Keratinocyte (primary cell): ENCODE measurements around the gene PPP1R12C. TPM values are rescaled to one million over a fixed set of nuclear protein-coding genes. Genes with fewer than 3 reads are reported as not detected.

Experiments used
- DNase-seq: peaks from one replicate; pipeline ENCODE4 v3.0.0-alpha.2; 2011; ENCODE audit warnings: low read depth, missing footprints, low spot score
- FAIRE-seq: peaks from 2 replicates; lab custom pipeline; 2011; peaks lifted over from hg19 to GRCh38; lab: Jason Lieb, UNC
- H2AFZ ChIP-seq: 2 replicates; pipeline ENCODE4 v1.6.0; 2012; ENCODE audit warnings: low read length, control low read depth, inconsistent platforms; ENCODE audit not compliant: control insufficient read depth
- H3K27ac ChIP-seq: 2 replicates; pipeline ENCODE4 v1.5.1; 2011; ENCODE audit warnings: low read length; ENCODE audit not compliant: control insufficient read depth, insufficient read depth
- H3K27me3 ChIP-seq: 3 replicates; pipeline ENCODE4 v1.6.0; 2011; ENCODE audit warnings: low read length; ENCODE audit not compliant: control insufficient read depth, insufficient read depth; ENCODE audit errors: extremely low read depth
- H3K36me3 ChIP-seq, 2 experiments: 2 replicates in 1 of 2; 3 replicates in 1 of 2; pipeline ENCODE4 v1.5.1; 2011; ENCODE audit warnings: low read length in 2 of 2, mild to moderate bottlenecking in 1 of 2; ENCODE audit not compliant: control insufficient read depth in 2 of 2, insufficient read depth in 2 of 2; ENCODE audit errors: extremely low read depth in 1 of 2
- H3K4me1 ChIP-seq: 3 replicates; pipeline ENCODE4 v1.5.1; 2011; ENCODE audit warnings: low read length; ENCODE audit not compliant: control insufficient read depth, insufficient read depth; ENCODE audit errors: extremely low read depth
- H3K4me2 ChIP-seq: 3 replicates; pipeline ENCODE4 v1.6.0; 2011; ENCODE audit warnings: low read depth, low read length; ENCODE audit not compliant: control insufficient read depth, insufficient read depth; ENCODE audit errors: extremely low read depth
- H3K4me3 ChIP-seq, 3 experiments: fragments of 200-600 bp in 1 of 3; sonication (generic) in 1 of 3; 2 replicates in 2 of 3; 3 replicates in 1 of 3; pipeline ENCODE4 v1.5.1; 2011 to 2016; ENCODE audit warnings: low read length in 3 of 3, mild to moderate bottlenecking in 3 of 3, control low read depth in 2 of 3, inconsistent platforms in 1 of 3, low read depth in 1 of 3, mixed read lengths in 1 of 3, mixed run types in 1 of 3, moderate library complexity in 1 of 3; ENCODE audit not compliant: control insufficient read depth in 2 of 3, insufficient read depth in 2 of 3; ENCODE audit errors: extremely low read depth in 1 of 3
- H3K79me2 ChIP-seq: 2 replicates; pipeline ENCODE4 v1.6.0; 2012; ENCODE audit warnings: low read length; ENCODE audit not compliant: control insufficient read depth, insufficient read depth
- H3K9ac ChIP-seq: 3 replicates; pipeline ENCODE4 v1.6.0; 2011; ENCODE audit warnings: low read length; ENCODE audit not compliant: control insufficient read depth, insufficient read depth; ENCODE audit errors: extremely low read depth
- H3K9me1 ChIP-seq: 3 replicates; pipeline ENCODE4 v1.6.0; 2011; ENCODE audit warnings: low read length; ENCODE audit not compliant: control insufficient read depth, insufficient read depth; ENCODE audit errors: extremely low read depth
- H3K9me3 ChIP-seq: 2 replicates; pipeline ENCODE4 v1.5.1; 2012; ENCODE audit warnings: low read depth, low read length; ENCODE audit not compliant: control insufficient read depth
- H4K20me1 ChIP-seq: 3 replicates; pipeline ENCODE4 v1.6.0; 2011; ENCODE audit warnings: low read length; ENCODE audit not compliant: control insufficient read depth, insufficient read depth; ENCODE audit errors: extremely low read depth
- CTCF ChIP-seq, 3 experiments: IDR thresholded peaks in 1 of 3; conservative IDR thresholded peaks in 1 of 3; optimal IDR thresholded peaks in 1 of 3; 2 replicates in 2 of 3; 3 replicates in 1 of 3; pipeline versions ENCODE3 to v1.5.1; 2011; ENCODE audit warnings: low read length in 3 of 3, mild to moderate bottlenecking in 3 of 3, moderate library complexity in 2 of 3, control low read depth in 1 of 3, inconsistent platforms in 1 of 3; ENCODE audit not compliant: insufficient read depth in 2 of 3; ENCODE audit errors: extremely low read depth in 1 of 3
- EZH2 ChIP-seq: IDR thresholded peaks from one replicate; pipeline ENCODE4 v1.6.1; 2012; ENCODE audit warnings: inconsistent platforms, mild to moderate bottlenecking, low read length, moderate library complexity
- dilution Hi-C: fragments of 300-500 bp; cut with MboI; formaldehyde crosslinking; loops from one replicate; pipeline ENCODE4 v1.7.0; 2020; ENCODE audit warnings: low sequenced_read_pairs; ENCODE audit not compliant: extremely low pct_ligation_motif_present
- polyA plus RNA-seq, 5 experiments: library from polyadenylated mRNA; depleted of rRNA in 3 of 5; stranded (reverse) in 3 of 5; stranded (forward) in 1 of 5; unstranded in 1 of 5; fragments of >200 nt; gene quantifications; 1 replicate in 1 of 5; 2 replicates in 3 of 5; 3 replicates in 1 of 5; pipeline versions ENCODE4 v1.2.1 to v1.2.3, GENCODE V29; 2011 to 2012; ENCODE audit warnings: missing spikeins in 2 of 5, low read depth in 1 of 5, low replicate concordance in 1 of 5

Gene PPP1R12C
- polyA plus RNA-seq, 1 donor (not counting 4 experiments of a cell fraction or from before 2014, with no cell fraction given): 24.7 TPM

GRCh38 chr19:55080121-55080967 lies 37.1 kb downstream of the PPP1R12C start:
- Histone ChIP-seq H3K36me3 (peaks cover 0 to 9% of the 10 kb centered on the region in 2 experiments), H3K9me3 (no peaks in the 10 kb centered on the region), H2AFZ (peak overlapping the region; percentile 90), H3K9ac (peak overlapping the region; percentile 63), H3K4me3 (peak overlapping the region; percentile 53 to 87 (median 79)), H4K20me1 (no peaks in the 10 kb centered on the region), H3K4me2 (peak overlapping the region; percentile 99), H3K27me3 (peaks cover 17% of the 10 kb centered on the region), H3K27ac (peak overlapping the region; percentile 70), H3K79me2 (no peaks in the 10 kb centered on the region), H3K4me1 (peaks cover 18% of the 10 kb centered on the region), H3K9me1 (no peaks in the 10 kb centered on the region)
- no peak for TF ChIP-seq EZH2
- TF ChIP-seq CTCF (optimal IDR thresholded peaks at IDR 0.05 in 1 of 3, IDR thresholded peaks at IDR 0.05 in 1 of 3, conservative IDR thresholded peaks at IDR 0.05 in 1 of 3; ENCODE audit: extremely low read depth in 1 of 3, insufficient read depth in 2 of 3, low read length in 3 of 3): peak in 1 of 3 experiments; percentile 23
- dilution Hi-C loops: no loop called here
- peak; percentile 26 for FAIRE-seq
- DNase-seq: peak; percentile 55

GRCh38 chr19:55079400-55080038 lies 37.9 kb downstream of the PPP1R12C start:
- H3K9me3 ChIP-seq: no peaks in the 10 kb centered on the region
- no peak overlapping the region for H3K4me3 ChIP-seq
- dilution Hi-C loops: no loop called here
- no peaks in the 10 kb centered on the region for H3K79me2 ChIP-seq
- H3K9me1 ChIP-seq: no peaks in the 10 kb centered on the region
- DNase-seq (no peak), FAIRE-seq (no peak)
- peaks cover 0 to 7% of the 10 kb centered on the region in 2 experiments for H3K36me3 ChIP-seq
- TF ChIP-seq EZH2 (no peak), CTCF (optimal IDR thresholded peaks at IDR 0.05 in 1 of 3, IDR thresholded peaks at IDR 0.05 in 1 of 3, conservative IDR thresholded peaks at IDR 0.05 in 1 of 3; ENCODE audit: extremely low read depth in 1 of 3, insufficient read depth in 2 of 3, low read length in 3 of 3) (no peak)
- peak overlapping the region; percentile 31 for H3K9ac ChIP-seq
- H3K4me1 ChIP-seq: peaks cover 20% of the 10 kb centered on the region
- H3K27me3 ChIP-seq: peaks cover 17% of the 10 kb centered on the region
- H3K27ac ChIP-seq: no peak overlapping the region
- no peaks in the 10 kb centered on the region for H4K20me1 ChIP-seq
- peak overlapping the region; percentile 49 for H2AFZ ChIP-seq
- peak overlapping the region; percentile 99 for H3K4me2 ChIP-seq
